Glomerular endothelial cell (primary cell): ENCODE measurements around the gene ABLIM3. TPM values are rescaled to one million over a fixed set of nuclear protein-coding genes. Genes with fewer than 3 reads are reported as not detected.

Experiments used
- DNase-seq: peaks from one replicate; pipeline ENCODE4 v3.0.0-alpha.2; 2011; ENCODE audit warnings: low read depth, low spot score; ENCODE audit errors: extremely low read depth
- total RNA-seq: library from RNA; depleted of rRNA; stranded (reverse); fragments of >200 nt; gene quantifications from 2 replicates; pipeline ENCODE4 v1.2.3, GENCODE V29; 2015

ABLIM3 gene
- total RNA-seq, 1 donor from 2014 or later, result 60.4 TPM

DNA sequence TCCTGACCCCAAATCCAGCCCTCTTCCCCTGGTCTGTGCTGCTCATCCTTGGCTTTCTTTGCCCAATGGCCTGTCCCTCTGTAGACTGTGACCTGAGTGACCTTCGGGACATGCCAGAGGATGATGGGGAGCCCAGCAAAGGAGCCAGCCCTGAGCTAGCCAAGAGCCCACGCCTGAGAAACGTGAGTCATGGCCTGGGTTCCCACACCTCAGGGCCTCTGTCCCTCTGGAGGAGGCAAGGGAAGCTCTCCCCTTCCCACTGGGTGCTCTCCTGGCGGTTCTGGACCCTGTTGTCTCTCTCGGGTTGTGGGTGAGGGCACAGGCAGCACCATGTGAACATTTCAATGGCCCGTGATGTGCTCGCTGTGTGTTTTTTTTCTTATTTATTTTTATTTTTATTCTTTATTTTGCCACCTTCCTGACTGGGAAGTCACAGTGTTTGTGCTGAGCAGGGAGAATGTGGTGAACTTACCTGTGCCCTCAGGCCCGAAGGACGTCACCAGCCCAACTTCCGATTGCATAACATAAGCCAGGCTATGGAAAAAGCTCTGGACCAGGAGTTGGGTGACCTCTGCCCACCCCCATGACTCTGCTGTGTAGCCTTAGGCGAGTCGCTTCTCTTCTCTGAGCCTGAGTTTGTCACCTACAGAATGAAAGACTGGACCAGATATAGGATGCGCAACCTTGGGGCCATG, 159.9 kb downstream of the ABLIM3 start:
- DNase-seq, result no peak

- DNase-seq, result no peak
These were observed 160.6 kb downstream of the ABLIM3 start for GRCh38 chr5:149301744-149302380.

- no peak for DNase-seq
These were observed 161.3 kb downstream of the ABLIM3 start for GRCh38 chr5:149302641-149303040.

GRCh38 chr5:149303210-149303609, 161.9 kb downstream of the ABLIM3 start:
- no peak for DNase-seq

DNA sequence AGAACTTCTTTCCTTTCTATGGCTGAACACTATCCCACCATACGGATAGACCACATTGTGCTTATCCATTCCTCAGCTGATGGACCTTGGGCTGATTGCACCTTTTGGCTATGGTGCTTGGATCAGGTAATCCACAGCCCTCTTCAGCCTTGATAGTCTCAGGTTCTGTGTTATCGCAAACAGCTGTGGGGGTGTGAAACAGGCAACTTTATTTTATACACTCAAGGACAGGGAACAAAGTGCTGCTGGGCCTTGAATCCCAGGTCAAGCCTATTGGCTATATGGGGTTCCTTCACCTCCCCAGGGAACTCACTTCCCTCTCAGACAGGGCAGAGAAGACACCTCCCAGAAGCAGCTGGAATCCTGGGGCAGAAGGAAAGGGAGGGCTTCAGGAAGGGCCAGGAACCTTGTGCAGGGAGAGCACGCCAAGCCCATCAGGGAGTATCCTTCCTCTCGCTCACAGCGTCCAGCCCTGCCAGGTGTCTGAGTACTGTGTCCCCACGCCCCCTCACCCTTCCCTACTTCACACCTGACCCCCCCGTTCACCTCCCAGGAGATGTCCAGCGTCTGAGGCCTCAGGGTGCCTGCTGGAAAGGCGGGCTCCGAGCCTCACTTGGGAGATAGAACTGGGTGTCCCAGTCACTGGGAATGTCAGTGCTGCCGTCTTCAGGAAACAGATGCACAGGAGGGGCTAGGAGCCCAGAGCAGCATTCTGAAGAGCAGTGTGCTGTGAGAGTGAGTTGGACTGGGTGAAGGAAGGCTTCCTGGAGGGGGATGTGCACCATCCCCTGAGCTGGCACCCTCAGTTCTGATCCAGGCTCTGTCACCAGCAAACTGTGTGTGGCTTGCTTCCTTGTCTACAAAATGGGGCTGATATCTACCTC, 163.1 kb downstream of the ABLIM3 start:
- DNase-seq, result no peak

GRCh38 chr5:149309354-149309753, 168.1 kb downstream of the ABLIM3 start:
- DNase-seq, result no peak

Other genes starting within 250 kb of the ABLIM3 start
- 2.5 and 3.6 TPM in 2 replicates for gene SH3TC2, start 78.4 kb upstream of the ABLIM3 start, total RNA-seq
- gene AFAP1L1, start 130.4 kb downstream of the ABLIM3 start, total RNA-seq, result 156 and 274 TPM in 2 replicates
- 16.6 and 51.3 TPM in 2 replicates for gene GRPEL2, start 204.0 kb downstream of the ABLIM3 start, total RNA-seq
- 18.7 and 19.0 TPM in 2 replicates for gene PCYOX1L, start 216.6 kb downstream of the ABLIM3 start, total RNA-seq
- gene IL17B, start 237.8 kb downstream of the ABLIM3 start, total RNA-seq, result not detected in 2 replicates